Measurements from ENCODE around the gene PTK7. TPM values are rescaled to one million over a fixed set of nuclear protein-coding genes. Genes with fewer than 3 reads are reported as not detected.

PTK7 gene
- total RNA-seq (2014; rRNA removed; shearing (Covaris generic); ENCODE audit: low replicate concordance): 3.3 and 5.3 TPM in 2 replicates

DNA sequence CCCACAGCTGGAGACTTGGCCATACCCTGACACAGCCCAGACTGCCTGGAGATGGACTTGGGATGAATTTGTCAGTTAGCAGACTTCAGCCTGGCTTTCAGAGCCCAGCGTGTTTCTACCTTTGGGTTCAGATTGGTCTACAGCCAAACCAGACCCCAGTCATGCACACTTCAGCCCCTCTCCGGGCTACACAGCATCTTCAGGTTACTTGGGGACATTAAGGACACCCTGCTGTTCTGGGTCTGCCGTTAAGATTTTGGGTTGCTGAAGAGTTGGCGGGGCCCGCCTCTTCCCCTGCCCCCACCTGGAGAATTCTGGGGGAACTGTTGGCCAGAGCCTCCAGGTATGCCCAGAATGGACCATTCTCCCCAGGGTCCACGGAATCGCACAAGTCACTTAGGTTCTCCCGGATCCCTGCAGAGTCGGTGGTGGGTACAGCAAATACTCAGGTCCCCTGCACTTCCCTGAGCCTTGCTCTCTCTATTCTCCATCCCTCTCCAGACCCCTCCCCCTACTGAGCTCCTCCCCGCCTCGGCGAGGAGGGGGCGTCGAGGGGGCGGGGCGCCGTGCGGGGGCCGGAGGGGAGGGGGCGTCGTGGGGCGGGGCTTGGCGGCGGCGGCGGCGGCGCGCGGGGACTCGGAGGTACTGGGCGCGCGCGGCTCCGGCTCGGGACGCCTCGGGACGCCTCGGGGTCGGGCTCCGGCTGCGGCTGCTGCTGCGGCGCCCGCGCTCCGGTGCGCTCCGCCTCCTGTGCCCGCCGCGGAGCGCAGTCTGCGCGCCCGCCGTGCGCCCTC is at the start of gene PTK7:
TSS of gene PTK7 (plus strand) at position 645 of the 794 bp plus-strand sequence. CDS start 175 bp downstream, outside the sequence.
- peak within 1 kb of the TSS; percentile 75 for H3K9ac ChIP-seq (ENCODE audit: low read length)

DNA sequence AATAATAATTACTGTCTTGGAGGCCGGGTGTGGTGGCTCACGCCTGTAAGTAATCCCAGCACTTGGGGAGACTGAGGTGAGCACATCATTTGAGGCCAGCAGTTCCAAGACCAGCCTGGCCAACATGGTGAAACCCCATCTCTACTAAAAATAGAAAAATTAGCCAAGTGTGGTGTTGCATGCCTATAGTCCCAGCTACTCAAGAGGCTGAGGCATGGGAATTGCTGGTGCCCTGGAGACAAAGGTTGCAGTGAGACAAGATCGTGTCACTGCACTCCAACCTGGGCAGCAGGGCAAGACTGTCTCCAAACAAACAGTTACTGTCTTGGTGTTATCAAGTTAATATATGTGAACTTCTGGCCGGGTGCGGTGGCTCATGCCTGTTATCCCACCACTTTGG is 49.7 kb upstream of the PTK7 start:
- DNase-seq: no peak
- no peak overlapping the region for H3K4me3 ChIP-seq (ENCODE audit: low read length)
- peaks cover 6% of the 10 kb centered on the region; the same call in 1 of the 2 replicates for H4K20me1 ChIP-seq (ENCODE audit: insufficient read depth, low read depth, low read length)
- no peaks in the 10 kb centered on the region for H3K9me2 ChIP-seq (replicated peaks; ENCODE audit: insufficient read depth, low read length)
- H2AFZ ChIP-seq (ENCODE audit: low read length): no peak overlapping the region
- H3K27me3 ChIP-seq (ENCODE audit: low read length): no peaks in the 10 kb centered on the region
- H3K27ac ChIP-seq (ENCODE audit: low read length): no peak overlapping the region
- peaks cover 34% of the 10 kb centered on the region for H3K79me2 ChIP-seq (ENCODE audit: low read length)
- no peak overlapping the region for H3K4me2 ChIP-seq (ENCODE audit: low read depth, low read length, poor library complexity, severe bottlenecking)
- peaks cover 46% of the 10 kb centered on the region for H3K36me3 ChIP-seq (ENCODE audit: insufficient read depth, low read length)
- H3K9me3 ChIP-seq (ENCODE audit: low read length): no peaks in the 10 kb centered on the region
- peaks cover 12% of the 10 kb centered on the region for H3K4me1 ChIP-seq (ENCODE audit: low read length)
- H3K9ac ChIP-seq (ENCODE audit: low read length): no peak overlapping the region

More for the DNA sequence above, at the start of gene PTK7:
- no peaks in the 10 kb centered on the region for H3K27me3 ChIP-seq (ENCODE audit: low read length)
- H4K20me1 ChIP-seq (ENCODE audit: insufficient read depth, low read depth, low read length): 0 out of 2 replicates have a peak, but pooled peaks cover 4% of the 10 kb centered on the region
- peak; percentile 73 for DNase-seq
- H2AFZ ChIP-seq (ENCODE audit: low read length): peak within 1 kb of the TSS; percentile 62; the same call in 1 of the 2 replicates
- H3K79me2 ChIP-seq (ENCODE audit: low read length): no peaks in the 10 kb centered on the region
- no peaks in the 10 kb centered on the region for H3K9me2 ChIP-seq (replicated peaks; ENCODE audit: insufficient read depth, low read length)
- H3K4me2 ChIP-seq (ENCODE audit: low read depth, low read length, poor library complexity, severe bottlenecking): peak within 1 kb of the TSS; percentile 91
- peaks cover 13% of the 10 kb centered on the region for H3K4me1 ChIP-seq (ENCODE audit: low read length)
- H3K27ac ChIP-seq (ENCODE audit: low read length): no peak within 1 kb of the TSS
- H3K4me3 ChIP-seq (ENCODE audit: low read length): peak within 1 kb of the TSS; percentile 74
- H3K9me3 ChIP-seq (ENCODE audit: low read length): no peaks in the 10 kb centered on the region
- no peaks in the 10 kb centered on the region; the same call in 1 of the 2 replicates for H3K36me3 ChIP-seq (ENCODE audit: insufficient read depth, low read length)

DNA sequence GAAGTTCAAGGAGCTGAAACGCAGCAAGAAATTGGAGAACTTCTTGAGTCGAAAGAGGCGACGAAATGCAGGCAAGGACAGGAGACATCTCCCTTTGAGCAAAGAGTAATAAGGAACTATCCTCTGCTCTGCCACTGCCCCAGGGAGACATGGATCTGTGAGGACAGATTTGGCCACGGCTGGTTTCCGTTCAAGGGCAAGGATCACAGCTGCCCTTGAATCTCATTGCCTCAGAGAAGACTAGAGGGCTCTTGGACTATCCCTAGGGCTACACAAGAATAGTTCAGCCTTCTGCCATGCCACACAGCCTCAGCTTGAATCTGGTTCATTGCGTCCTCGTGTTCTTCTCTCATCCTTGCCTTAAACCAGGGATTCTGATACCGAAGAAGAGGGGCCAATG is 47.0 kb upstream of the PTK7 start:
- Histone ChIP-seq H3K27ac (ENCODE audit: low read length) (no peak overlapping the region), H3K27me3 (ENCODE audit: low read length) (no peaks in the 10 kb centered on the region), H2AFZ (ENCODE audit: low read length) (no peak overlapping the region), H3K9me2 (replicated peaks; ENCODE audit: insufficient read depth, low read length) (no peaks in the 10 kb centered on the region), H3K79me2 (ENCODE audit: low read length) (peaks cover 9% of the 10 kb centered on the region; the same call in 1 of the 2 replicates), H3K36me3 (ENCODE audit: insufficient read depth, low read length) (peaks cover 51% of the 10 kb centered on the region), H3K4me2 (ENCODE audit: low read depth, low read length, poor library complexity, severe bottlenecking) (no peak overlapping the region), H3K9ac (ENCODE audit: low read length) (no peak overlapping the region), H3K4me3 (ENCODE audit: low read length) (no peak overlapping the region), H3K9me3 (ENCODE audit: low read length) (no peaks in the 10 kb centered on the region), H3K4me1 (ENCODE audit: low read length) (no peaks in the 10 kb centered on the region), H4K20me1 (ENCODE audit: insufficient read depth, low read depth, low read length) (peaks cover under 1% of the 10 kb centered on the region; the same call in 1 of the 2 replicates)
- DNase-seq: no peak

DNA sequence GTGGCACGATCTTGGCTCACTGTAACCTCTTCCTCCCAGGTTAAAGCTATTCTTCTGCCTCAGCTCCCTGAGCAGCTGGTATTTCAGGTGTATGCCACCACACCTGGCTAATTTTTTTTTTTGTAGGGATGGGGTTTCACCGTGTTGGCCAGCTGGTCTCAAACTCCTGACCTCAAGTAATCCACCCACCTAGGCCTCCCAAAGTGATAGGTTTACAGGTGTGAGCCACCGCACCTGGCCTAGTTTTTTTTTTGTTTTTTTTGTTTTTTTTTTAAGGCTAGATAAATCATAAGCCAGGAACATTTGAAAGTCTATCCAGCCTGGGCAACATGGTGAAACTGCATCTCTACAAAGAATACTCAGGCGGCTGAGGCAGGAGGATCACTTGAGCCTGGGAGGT is 43.8 kb upstream of the PTK7 start:
- Histone ChIP-seq H3K27me3 (ENCODE audit: low read length) (no peaks in the 10 kb centered on the region), H3K9me2 (replicated peaks; ENCODE audit: insufficient read depth, low read length) (no peaks in the 10 kb centered on the region), H4K20me1 (ENCODE audit: insufficient read depth, low read depth, low read length) (no peaks in the 10 kb centered on the region), H3K79me2 (ENCODE audit: low read length) (no peaks in the 10 kb centered on the region), H3K9me3 (ENCODE audit: low read length) (no peaks in the 10 kb centered on the region), H3K27ac (ENCODE audit: low read length) (no peak overlapping the region), H3K4me1 (ENCODE audit: low read length) (no peaks in the 10 kb centered on the region), H3K4me2 (ENCODE audit: low read depth, low read length, poor library complexity, severe bottlenecking) (no peak overlapping the region), H3K36me3 (ENCODE audit: insufficient read depth, low read length) (peaks cover 27% of the 10 kb centered on the region), H2AFZ (ENCODE audit: low read length) (no peak overlapping the region), H3K4me3 (ENCODE audit: low read length) (no peak overlapping the region), H3K9ac (ENCODE audit: low read length) (no peak overlapping the region)
- no peak for DNase-seq

DNA sequence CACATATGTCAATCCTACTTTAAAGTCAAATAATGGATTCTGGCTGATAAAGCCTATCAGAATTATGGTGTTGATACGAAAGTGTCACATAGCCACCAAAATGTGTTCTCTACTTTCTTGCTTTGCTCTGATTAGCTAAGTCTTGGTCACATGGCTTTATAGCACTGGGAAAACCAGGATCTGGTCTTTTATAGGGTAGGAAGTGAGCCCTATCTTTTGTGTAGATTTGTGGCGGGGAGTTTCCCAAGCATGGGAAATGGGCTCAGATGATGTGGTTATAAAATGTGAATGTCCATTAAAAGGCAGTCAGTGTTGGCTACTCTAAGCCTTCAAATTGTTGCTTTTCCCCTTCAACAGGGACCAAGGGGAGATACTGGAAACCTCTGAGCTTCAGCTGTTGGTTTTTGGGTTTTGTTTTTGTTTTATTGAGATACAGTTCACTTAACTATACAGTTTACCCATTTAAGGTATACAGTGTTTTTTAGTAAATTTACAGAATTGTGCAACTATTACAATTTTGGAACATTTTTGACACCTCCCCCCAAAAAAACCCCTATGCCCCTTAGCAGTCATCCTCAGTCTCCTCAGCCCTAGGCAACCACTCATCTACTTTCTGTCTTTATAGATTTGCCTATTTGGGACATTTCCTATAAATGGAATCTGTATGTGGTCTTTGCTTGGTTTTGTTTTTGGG is 42.5 kb upstream of the PTK7 start:
- Histone ChIP-seq H3K4me2 (ENCODE audit: low read depth, low read length, poor library complexity, severe bottlenecking) (no peak overlapping the region), H2AFZ (ENCODE audit: low read length) (no peak overlapping the region), H3K27ac (ENCODE audit: low read length) (no peak overlapping the region), H3K79me2 (ENCODE audit: low read length) (no peaks in the 10 kb centered on the region), H3K9me2 (replicated peaks; ENCODE audit: insufficient read depth, low read length) (no peaks in the 10 kb centered on the region), H3K36me3 (ENCODE audit: insufficient read depth, low read length) (peaks cover 23% of the 10 kb centered on the region), H3K9ac (ENCODE audit: low read length) (no peak overlapping the region), H3K9me3 (ENCODE audit: low read length) (no peaks in the 10 kb centered on the region), H3K4me1 (ENCODE audit: low read length) (no peaks in the 10 kb centered on the region), H3K4me3 (ENCODE audit: low read length) (no peak overlapping the region), H4K20me1 (ENCODE audit: insufficient read depth, low read depth, low read length) (no peaks in the 10 kb centered on the region), H3K27me3 (ENCODE audit: low read length) (no peaks in the 10 kb centered on the region)
- no peak for DNase-seq

DNA sequence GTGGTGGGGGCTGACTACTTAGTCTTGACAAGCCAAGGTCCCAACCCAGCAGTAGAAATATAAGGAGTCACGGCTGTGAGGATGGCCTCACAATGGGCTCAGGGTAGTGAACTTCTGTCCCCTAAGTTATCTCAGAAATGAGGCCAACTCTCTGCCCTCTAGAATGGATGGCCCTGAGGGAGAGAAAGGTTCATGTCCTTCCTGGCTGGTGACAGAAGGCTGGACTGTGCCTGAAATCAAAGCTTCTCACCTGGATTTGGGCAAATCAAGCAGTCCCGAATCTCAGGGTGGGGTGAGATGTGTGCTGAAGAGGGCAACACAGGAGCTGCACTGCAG is 42.0 kb upstream of the PTK7 start:
- Histone ChIP-seq H4K20me1 (ENCODE audit: insufficient read depth, low read depth, low read length) (no peaks in the 10 kb centered on the region), H3K27me3 (ENCODE audit: low read length) (no peaks in the 10 kb centered on the region), H3K4me3 (ENCODE audit: low read length) (no peak overlapping the region), H3K36me3 (ENCODE audit: insufficient read depth, low read length) (peaks cover 18% of the 10 kb centered on the region), H3K4me1 (ENCODE audit: low read length) (no peaks in the 10 kb centered on the region), H3K9me2 (replicated peaks; ENCODE audit: insufficient read depth, low read length) (no peaks in the 10 kb centered on the region), H3K9ac (ENCODE audit: low read length) (no peak overlapping the region), H3K4me2 (ENCODE audit: low read depth, low read length, poor library complexity, severe bottlenecking) (no peak overlapping the region), H3K27ac (ENCODE audit: low read length) (no peak overlapping the region), H3K79me2 (ENCODE audit: low read length) (no peaks in the 10 kb centered on the region), H2AFZ (ENCODE audit: low read length) (no peak overlapping the region), H3K9me3 (ENCODE audit: low read length) (no peaks in the 10 kb centered on the region)
- DNase-seq: no peak

DNA sequence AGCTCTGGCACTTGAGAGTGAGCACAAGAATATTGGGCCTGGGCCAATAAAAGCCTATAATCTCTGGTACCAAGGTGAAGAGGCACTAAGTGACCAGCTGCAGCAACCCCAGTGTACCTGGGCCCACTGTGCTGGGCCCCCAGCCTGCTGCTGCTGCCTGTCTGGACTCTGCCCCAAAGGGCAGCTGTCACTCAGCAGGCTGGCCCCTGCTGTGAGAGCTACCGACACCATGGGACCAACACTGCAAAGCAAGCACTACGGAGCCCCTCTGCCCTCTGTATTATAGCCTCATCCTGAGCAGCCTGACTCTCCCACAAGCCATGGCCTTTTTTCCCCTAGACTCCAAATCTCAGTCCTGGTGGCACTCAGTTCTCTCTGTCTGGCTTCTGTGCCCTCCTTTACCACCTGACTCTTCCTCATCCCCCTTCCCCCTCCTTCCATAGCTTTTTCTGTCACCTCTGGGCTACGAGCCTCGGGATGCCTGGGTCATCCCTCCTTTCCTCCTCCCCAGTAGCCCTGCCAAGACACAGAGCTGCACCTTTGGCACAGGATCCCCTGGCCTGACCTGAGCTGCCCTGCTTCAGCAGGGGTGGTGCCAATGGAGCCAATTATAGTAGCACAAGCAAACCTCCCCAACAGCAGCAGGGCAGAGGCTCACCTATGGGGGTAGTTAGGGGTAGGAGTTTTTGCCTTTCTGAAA is 40.5 kb upstream of the PTK7 start:
- Histone ChIP-seq H3K27me3 (ENCODE audit: low read length) (no peaks in the 10 kb centered on the region), H3K4me2 (ENCODE audit: low read depth, low read length, poor library complexity, severe bottlenecking) (no peak overlapping the region), H3K9me3 (ENCODE audit: low read length) (no peaks in the 10 kb centered on the region), H3K79me2 (ENCODE audit: low read length) (no peaks in the 10 kb centered on the region), H3K4me1 (ENCODE audit: low read length) (no peaks in the 10 kb centered on the region), H3K27ac (ENCODE audit: low read length) (no peak overlapping the region), H3K36me3 (ENCODE audit: insufficient read depth, low read length) (peaks cover 8% of the 10 kb centered on the region; the same call in 1 of the 2 replicates), H3K9ac (ENCODE audit: low read length) (no peak overlapping the region), H4K20me1 (ENCODE audit: insufficient read depth, low read depth, low read length) (no peaks in the 10 kb centered on the region), H3K9me2 (replicated peaks; ENCODE audit: insufficient read depth, low read length) (no peaks in the 10 kb centered on the region), H2AFZ (ENCODE audit: low read length) (no peak overlapping the region), H3K4me3 (ENCODE audit: low read length) (no peak overlapping the region)
- DNase-seq: no peak

DNA sequence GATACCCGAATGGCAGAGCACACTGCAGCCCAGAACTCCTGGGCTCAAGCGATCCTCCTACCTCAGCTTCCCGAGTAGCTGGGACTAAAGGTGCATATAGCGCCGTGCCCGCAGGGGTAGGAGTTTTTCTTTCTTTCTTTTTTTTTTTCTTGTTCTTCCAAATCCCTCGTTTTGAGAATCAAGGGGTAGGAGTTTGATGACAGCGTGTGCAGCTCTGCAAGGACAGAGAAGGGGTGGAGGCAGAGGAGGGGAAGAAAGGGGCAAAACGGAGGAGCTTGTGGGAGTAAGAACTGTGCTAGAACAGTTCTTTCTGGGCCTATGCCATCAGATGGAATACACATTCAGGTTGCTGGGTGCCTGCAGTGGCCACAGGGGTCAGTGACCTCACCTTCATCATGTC is 39.4 kb upstream of the PTK7 start:
- no peak overlapping the region for H3K4me3 ChIP-seq (ENCODE audit: low read length)
- no peak overlapping the region for H3K9ac ChIP-seq (ENCODE audit: low read length)
- peaks cover 8% of the 10 kb centered on the region; the same call in 1 of the 2 replicates for H3K36me3 ChIP-seq (ENCODE audit: insufficient read depth, low read length)

More for the DNA sequence above, 39.4 kb upstream of the PTK7 start:
- Histone ChIP-seq H4K20me1 (ENCODE audit: insufficient read depth, low read depth, low read length) (no peaks in the 10 kb centered on the region), H3K27ac (ENCODE audit: low read length) (no peak overlapping the region), H3K9me2 (replicated peaks; ENCODE audit: insufficient read depth, low read length) (no peaks in the 10 kb centered on the region), H2AFZ (ENCODE audit: low read length) (no peak overlapping the region), H3K79me2 (ENCODE audit: low read length) (no peaks in the 10 kb centered on the region), H3K4me2 (ENCODE audit: low read depth, low read length, poor library complexity, severe bottlenecking) (no peak overlapping the region), H3K4me1 (ENCODE audit: low read length) (no peaks in the 10 kb centered on the region), H3K27me3 (ENCODE audit: low read length) (no peaks in the 10 kb centered on the region), H3K9me3 (ENCODE audit: low read length) (no peaks in the 10 kb centered on the region)
- no peak for DNase-seq
